ENCODE data around the gene OR7A10.
"Not testable (repeated sequence)": the region's sequence is repeated elsewhere in the genome, so short reads cannot be mapped to it uniquely, and the experiment has no call there.

The OR7A10 gene

DNA sequence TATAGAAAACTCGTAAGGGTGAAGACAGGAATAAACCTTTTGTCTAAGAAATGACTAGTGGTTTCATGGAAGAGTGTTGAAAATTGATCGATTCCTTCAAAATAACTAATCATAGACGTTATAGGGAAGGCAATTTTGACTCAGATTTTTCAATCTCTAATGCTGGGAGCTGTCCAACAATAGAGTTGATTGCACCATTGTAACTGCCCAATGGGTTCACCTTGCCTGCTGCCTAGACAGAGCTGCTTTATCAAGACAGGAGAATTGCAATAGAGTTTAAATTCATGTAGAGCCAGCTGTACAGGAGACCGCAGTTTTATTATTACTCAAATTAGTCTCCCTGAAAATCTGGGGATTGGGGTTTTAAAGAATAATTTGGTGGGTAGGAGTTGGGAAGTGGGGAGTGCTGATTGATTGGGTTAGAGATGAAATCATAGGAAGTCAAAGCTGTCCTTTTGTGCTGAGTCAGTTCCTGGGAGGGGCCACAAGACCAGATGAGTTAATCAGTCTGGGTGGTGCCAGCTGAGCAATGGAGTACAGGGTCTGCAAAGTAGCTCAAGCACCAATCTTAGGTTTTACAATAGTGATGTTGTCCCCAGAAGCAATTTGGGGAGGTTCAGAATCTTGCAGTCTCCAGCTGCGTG, 53.5 kb downstream of the OR7A10 start:
- no peak for DNase-seq (ENCODE audit: low spot score)

DNA sequence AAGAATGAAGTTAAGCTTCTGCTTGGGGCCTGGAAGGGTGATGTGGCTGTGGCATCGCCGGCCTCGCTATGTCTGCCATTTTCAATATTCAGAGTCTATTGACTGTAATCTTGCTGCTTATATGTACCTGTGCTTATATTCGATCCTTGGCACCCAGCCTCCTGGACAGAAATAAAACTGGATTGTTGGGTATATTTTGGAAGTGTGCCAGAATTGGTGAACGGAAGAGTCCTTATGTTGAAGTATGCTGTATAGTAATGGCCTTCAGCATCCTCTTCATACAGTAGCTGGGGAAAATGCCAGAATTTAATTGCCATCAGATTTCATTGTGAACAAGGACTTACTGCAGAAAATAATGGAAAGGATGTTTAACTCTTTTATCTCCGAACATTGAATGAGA, 56.5 kb downstream of the OR7A10 start:
- not testable (repeated sequence) for DNase-seq (ENCODE audit: low spot score)

All from HuH-7 (cell line).